ENCODE data around the gene EMID1.

EMID1 gene

GRCh38 chr22:29205594-29206371, at the start of gene EMID1:
EMID1 (plus strand) TSS chr22:29205896; CDS start chr22:29206039, 143 bp downstream.
- DNase-seq: peak in 1 of 2 donors; percentile 6

DNA sequence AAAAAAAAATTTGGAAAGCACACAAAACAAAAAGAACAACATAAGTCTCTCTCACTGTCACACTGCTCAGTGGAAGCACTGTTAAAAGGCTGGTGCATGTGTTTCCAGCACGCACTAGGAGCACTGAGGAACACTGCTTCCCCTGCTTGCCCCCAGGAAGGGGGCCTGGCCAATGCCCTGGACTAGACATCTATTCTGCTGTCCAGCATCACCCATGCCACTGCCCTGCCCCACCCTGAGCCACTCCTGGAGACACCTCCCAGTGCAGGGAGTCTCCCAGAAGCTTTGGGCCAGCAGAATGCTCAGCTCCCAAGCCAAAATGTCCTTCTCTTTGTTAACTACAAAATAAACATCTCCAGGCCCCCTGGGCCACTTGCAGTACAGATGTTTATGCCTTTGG, 49.7 kb upstream of the EMID1 start:
- no peak for DNase-seq

- DNase-seq: no peak
Observed at GRCh38 chr22:29156507-29156906, 49.2 kb upstream of the EMID1 start.

GRCh38 chr22:29157759-29158535, 47.7 kb upstream of the EMID1 start:
- no peak for DNase-seq

DNA sequence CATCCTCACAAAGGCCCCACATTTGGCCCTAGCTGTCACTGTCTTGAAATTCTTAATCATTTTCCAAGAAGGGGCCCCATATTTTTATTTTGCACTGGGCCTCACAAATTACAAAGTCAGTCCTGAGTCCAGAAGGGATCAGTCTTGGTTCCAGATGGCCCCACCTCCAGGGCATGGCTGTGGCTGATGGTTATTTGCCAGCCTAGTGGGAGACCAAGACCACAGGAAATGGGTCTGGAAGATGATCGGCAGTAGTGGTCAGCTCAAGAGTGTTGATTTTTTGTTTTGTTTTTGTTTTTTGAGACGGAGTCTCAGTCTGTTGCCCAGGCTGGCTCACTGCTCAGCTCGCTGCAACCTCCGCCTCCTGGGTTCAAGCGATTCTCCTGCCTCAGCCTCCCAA, 47.1 kb upstream of the EMID1 start:
- DNase-seq: no peak

DNA sequence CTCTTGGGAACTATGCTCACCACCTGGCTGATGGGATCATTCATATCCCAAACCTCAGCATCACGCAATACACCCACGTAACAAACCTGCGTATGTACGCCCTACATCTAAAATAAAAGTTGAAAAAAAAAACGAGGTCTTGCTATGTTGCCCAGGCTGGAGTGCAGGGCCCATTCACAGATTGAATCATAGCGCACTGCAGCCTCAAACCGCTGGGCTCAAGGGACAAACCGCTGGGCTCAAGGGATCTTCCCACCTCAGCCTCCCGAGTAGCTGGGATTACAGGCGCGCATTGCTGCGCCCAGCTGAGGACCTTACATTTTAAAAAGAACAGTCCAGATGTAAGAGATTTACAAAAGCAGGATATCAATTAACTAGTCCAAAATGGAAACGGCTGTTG, 41.9 kb upstream of the EMID1 start:
- no peak for DNase-seq

DNA sequence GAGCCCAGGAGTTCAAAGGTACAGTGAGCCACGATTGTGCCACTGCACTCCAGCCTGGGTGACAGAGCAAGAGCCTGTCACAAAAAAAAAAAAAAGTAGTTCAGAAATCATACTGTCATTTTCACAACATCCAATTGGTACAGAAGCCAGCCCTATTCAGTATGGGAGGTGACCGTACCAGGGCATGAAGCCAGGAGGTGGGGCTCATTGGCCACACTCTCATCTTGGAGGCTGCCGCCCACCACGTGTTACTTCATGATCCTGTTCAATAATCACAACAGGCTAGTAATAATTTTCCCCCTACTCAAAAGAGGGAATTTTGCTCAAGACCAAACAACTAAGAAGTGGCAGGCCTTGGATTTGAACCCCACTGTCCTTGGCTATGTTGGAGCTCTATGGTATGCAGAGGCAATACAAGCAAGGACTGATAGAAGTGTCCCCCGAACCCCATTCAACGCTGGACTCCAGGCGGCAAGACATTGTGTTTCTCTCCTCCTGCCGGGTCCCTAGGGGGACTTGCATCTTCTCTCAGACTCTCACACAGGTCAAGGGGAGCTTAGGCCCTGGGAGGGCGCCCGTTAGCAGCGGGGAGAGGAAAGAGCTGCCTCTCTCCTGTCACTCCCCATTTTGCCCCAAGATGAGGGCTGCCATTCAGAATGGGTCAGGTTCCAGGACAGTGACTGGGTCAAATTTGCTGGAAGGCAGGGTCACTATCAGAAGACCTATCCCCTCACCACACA, 40.2 kb upstream of the EMID1 start:
- DNase-seq: no peak

DNA sequence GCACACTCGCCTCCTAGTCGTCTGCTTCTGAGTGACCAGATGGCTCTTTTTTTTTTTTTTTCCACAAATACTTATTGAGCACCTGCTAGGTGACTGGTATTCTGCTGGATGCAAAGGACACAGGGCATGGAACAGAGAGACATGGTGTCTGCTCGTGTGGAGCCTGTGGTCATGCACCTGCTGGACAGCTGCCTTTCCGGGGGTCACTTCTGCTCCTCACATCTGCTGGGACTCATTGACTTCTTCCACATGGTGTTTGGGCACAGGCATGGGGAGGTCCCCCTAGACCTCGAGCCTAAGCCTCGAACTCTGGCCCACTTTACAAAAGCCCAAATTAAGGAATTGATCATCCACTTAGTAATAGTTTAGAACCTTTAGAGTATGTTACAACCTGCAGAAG, 39.5 kb upstream of the EMID1 start:
- DNase-seq: no peak

DNA sequence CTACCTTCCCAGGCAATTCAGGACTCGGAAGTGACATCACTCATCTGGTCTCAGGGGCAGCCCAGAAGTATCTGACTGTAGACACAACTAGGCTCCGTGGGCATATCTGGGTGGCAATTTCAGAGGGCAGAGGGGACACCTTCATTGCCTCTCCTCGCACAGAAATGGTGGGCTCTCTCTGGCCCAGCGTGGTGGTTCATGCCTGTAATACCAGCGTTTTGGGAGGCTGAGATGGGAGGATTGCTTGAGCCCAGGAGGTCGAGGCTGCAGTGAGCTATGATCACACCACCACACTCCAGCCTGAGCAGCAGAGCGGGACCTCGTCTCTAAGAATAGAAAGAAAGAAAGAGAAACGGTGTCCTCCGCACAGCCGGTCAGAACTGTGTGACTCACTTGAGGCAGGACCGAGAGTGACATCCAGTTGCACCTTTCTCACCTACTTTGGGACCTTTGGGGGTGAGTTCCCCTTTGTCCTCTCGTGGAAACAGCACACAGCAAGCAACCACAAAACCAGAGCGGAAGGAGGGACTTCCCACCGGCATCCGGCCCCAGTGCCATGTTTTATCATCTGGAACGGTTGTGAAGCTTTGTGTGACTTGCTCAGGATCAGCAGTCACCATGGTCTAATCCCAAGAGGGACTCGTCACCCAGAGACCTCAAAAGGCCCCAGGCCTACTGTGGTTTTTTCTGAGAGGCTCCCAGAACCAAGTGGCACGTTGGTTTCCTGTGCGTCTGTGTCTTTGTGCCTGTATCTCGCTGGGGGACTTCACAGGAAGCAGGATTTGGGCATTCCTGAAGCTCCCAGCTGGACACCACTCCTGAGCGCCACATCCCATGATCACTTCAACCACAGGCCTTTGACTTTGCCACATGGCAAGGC, 38.4 kb upstream of the EMID1 start:
- peak; percentile 31 to 78 for DNase-seq

- DNase-seq: no peak
Observed at GRCh38 chr22:29171721-29172120, 34.0 kb upstream of the EMID1 start.

GRCh38 chr22:29172216-29172615, 33.5 kb upstream of the EMID1 start:
- DNase-seq: no peak

GRCh38 chr22:29175312-29175835, 30.3 kb upstream of the EMID1 start:
- no peak for DNase-seq

DNA sequence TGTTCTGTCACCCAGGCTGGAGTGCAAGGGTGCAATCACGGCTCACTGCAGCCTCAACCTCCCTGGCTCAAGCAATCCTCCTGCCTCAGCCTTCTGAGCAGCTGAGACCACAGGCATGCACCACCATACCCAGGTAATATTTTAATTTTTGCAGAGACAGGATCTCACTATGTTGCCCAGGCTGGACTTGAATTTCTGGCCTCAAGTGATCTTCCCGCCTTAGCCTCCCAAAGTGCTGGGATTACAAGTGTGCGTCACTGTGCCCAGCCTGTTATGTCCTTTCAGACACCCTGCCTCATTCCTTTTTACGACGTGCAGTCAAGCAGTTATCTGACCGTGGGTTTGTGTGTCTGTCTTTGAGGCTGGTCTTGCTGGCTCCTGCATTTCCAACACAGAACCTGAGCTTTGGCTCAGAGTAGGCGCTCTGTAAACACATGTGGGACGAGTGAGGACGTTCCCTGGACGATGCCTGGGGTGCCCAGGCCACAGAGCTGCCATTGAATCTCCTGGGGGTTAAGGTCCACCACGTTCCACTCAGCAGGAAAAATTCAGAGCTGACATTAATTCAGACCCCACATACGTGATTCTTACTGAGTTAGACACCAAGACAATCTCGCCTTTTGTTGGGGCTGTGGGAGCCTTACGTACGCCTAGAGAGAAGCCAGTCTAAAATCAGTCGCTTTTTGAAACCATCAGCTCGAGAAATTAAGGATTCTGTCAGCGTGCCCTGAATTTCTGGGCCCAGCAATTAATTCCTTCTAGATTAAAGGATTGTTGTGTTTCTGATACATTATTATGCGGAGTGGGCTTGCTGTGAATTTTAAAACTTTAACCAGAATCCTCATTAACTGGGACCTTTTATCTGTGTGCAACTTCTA, 21.5 kb upstream of the EMID1 start:
- DNase-seq: no peak

DNA sequence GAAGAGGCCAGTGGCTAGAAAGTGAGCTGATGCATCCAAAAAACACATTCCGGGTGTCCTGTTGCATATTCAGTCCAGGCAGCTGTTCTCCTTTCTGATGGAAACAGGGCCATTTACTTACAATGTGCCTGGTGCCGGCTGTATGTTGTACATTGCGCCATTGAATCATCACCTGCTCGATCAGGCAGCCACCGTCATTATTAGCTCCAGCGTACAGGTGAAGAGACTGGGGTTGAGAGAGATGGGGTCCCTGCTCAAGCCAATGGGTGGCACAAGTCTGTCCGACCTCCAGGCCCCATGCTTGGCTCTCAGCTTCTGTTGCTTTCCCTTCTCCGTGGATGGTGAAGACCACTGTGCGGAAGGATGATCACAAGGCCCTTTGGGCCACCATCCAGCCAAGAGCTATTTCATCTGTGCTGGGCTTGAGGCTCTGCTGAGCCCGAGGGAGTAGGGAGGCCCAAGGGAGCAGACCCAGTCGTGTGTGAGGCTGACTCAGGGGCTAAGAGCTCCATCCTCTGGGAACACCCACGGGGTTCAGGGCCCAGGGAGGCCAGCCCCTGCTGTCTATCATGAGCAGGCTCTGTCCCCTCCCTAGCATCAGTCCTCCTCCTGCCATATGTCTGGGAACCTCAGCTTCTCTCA, 20.7 kb upstream of the EMID1 start:
- DNase-seq: no peak

DNA sequence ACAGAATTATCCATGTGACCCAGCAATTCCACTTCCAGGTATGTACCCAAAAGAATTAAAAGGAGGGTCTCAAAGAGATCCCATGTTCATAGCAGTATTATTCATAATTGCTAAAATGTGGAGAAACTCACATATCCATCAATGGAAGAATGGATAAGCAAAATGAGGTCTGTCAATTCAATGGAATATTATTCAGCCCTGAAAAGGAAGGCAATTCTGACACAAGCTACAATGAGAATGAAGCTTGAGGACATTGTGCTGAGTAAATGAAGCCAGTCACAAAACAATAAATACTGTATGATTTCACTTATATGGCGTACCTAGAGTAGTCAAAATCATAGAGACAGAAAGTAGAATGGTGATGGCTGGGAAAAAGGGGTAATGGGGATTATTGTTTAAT, 19.4 kb upstream of the EMID1 start:
- DNase-seq: no peak

- no peak for DNase-seq
Observed at GRCh38 chr22:29187831-29188230, 17.9 kb upstream of the EMID1 start.

GRCh38 chr22:29190051-29190450, 15.6 kb upstream of the EMID1 start:
- no peak for DNase-seq

DNA sequence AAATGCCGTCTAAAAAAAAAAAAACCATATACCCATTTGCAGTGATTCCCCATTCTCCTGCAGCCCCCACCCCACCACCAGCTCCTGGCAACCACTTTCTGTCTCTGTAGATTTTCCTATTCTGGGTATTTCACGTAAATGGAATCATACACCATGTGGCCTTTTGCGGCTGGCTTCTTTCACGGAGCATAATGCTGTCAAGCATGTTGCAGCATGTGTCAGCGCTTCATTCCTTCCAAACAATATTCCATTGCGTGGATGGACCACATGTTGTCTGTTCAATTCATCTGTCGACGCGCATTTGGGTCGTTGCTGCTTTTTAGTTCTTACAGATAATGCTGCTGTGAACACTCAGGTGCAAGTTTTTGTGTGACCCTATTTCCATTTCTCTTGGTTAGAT, 14.8 kb upstream of the EMID1 start:
- DNase-seq: no peak

- no peak for DNase-seq
Observed at GRCh38 chr22:29193021-29193420, 12.7 kb upstream of the EMID1 start.

DNA sequence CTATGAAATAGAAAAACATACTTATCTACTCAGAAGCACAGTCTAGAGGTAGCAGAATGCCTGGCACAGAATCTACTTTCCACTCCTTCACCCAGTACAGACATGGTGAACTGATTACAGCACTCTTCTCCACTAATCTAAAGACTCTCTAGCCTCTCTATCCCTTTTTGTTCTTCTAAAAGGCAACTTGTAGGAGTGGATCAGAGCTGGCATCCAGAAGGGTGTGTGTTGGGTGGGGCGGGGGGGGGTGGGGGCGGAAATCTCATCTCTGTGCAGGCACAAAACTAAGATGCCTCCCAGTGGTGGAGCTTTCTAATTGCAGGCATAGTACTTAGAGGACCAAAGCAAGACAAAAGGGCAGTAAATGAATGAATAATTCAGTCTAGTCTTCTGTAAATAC, 11.5 kb upstream of the EMID1 start:
- DNase-seq: no peak

All from CD4-positive, alpha-beta T cell treated with Interleukin-1 beta for 1 hour (primary cell).